GM18951 (cell line): ENCODE measurements around the gene MTLN.
"Not testable (repeated sequence)": the region's sequence is repeated elsewhere in the genome, so short reads cannot be mapped to it uniquely, and the experiment has no call there.

Experiments used
- POLR2A ChIP-seq: IDR thresholded peaks from 4 replicates; pipeline ENCODE4 v1.6.1; 2011; ENCODE audit warnings: mild to moderate bottlenecking; ENCODE audit not compliant: insufficient read length, insufficient read depth; ENCODE audit errors: extremely low read depth
- in situ Hi-C: fragments of 300-500 bp; cut with MboI; formaldehyde crosslinking; loops from one replicate; pipeline ENCODE4 v1.12.0; 2022; ENCODE audit warnings: low sequenced_read_pairs, mixed read lengths, inconsistent platforms; ENCODE audit not compliant: unreplicated experiment

Gene MTLN, protein sequence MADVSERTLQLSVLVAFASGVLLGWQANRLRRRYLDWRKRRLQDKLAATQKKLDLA

DNA sequence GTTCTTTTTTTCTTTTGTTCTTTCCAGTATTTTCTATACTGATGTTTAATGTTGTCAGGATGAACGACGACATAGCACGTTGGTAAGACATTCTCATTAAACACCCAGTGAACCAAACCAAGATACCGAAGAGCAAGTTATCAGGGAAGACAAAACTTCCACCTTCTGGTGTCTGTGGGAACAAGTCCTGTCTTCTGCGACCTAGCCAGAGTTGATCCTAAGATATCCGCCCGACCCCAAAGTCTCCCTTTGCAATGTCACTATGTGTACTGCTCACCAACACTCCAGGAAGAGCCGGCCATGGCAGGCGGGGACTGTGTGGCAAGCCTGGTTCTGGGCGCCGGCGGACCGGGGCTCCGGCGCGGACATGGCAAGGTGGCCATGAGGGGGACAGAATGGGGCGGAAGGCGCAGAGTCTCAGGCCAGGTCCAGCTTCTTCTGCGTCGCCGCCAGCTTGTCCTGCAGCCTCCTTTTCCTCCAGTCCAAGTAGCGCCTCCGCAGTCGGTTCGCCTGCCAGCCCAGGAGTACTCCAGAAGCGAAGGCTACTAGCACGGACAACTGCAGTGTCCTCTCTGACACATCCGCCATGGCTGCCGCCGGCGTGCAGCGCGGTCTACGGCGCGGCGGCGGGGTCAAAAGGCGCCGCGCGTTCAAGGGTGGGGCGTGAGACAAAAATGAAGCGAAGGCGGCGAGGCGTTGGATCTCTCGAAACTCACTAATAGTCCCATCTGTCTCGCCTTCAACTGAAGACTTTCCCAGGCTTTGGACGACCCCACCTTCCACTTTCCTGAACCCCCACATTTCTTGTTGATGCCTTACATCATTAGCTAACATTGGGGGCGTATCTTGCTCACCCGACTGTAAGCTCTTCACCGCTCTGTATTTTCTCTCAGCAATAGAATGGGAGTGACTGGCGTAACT lies at the start of gene MTLN:
MTLN (minus strand) TSS at position 610 of the 921 bp plus-strand sequence; CDS start at position 588, 22 bp downstream.
- peak; percentile 90 for TF ChIP-seq POLR2A
- in situ Hi-C loops: loop anchor here (25.0 kb wide), 1 partner anchor 275 kb away; no protein-coding TSS in a partner anchor

DNA sequence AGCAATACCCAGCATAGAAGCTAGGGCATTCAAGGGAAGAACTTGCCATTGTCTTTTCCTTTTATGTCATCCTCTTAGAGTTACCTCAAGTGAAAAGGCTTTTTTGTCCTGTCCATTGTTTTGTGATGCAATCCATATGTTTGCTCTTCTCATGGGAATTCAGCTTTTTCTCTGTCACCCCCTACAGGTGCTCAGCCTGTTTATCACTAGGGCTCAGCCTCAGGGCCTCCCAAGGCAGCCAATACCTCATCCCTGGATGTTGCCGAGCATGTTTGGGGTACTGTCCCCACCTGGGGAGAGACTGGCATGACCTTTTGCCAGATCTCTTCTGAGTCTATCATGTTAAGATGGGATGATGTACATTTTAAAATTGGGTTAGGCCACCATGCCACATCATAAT lies 49.6 kb upstream of the MTLN start:
- in situ Hi-C loops: not testable (repeated sequence)

DNA sequence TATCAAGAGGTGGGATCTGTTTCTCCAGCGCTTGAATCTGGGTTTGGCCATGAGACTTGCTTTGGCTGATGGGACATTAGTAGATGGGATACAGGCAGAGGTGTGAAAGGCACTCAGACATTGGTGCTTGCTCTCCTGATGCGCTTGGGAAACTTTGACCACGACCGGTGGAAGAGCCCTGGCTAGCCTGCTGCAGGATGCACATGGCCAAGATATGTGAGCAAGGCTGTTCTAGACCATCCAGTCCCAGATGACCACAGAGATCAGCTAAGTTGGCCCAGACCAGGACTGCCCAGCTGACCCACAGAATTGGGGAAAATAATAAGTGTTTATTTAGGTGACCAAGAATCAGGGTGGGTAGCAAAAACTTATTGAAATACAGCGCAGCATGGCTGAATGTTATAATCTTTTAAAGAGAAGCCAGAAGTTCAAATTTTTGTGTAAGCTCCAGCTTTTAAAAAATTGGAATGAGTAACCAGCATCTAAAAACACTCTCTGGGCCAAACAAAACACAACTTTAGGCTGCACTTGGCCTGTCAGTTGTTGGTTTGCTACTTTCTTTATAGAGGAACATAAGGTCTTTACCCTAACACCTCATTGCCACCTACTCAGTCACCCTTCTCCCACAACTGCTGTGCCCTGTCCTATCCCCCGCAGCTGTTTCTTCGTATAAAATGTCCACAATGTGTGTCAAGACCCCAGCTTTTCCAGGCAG lies 35.9 kb upstream of the MTLN start:
- in situ Hi-C loops: not testable (repeated sequence)

DNA sequence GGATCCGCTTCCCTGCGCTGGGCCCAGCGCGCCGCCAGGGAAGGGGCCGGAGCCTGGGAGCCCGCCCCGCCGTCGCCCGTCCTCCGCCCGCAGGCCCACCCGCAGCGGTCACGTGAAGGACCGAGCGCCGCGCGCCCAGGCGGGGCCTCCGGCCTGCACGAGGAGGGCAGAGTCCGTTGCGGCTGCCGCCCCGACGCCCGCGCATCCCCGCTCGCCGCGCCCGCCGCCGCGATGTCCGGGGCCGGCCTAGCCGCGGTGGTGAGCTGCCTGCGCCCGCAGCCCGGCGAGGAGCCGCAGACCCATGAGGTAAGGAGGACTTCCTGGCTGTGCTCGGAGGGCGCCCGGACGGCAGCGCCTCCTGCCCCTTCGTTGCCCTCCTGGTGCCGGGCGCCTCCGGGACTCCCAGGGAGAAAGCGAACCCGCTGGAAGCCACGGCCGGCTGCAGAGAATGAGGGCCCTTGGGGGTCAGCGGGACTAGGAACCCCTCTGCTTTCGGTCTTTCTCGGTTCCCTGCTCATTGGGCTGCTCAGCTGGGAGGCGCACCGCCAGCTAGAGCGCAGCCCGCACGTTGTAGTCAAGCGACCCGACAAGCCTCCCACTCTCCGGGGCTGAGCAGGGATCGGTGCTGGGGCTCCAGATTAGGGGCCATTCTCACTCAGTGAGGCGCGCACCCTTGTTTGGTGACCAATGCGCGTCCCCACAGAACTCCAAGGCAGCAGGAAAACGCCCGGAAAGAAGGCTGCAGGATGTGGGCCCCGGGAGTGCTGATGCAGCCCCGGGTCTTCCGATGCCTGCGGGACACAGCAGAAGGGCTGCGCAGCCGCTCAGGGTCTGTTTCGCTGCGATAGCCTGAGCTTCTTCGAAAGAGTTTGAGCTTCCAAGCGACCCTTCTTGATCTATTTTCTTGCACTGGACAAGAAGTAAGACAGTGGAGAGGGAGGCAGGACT lies 33.4 kb upstream of the MTLN start:
- in situ Hi-C loops: not testable (repeated sequence)

DNA sequence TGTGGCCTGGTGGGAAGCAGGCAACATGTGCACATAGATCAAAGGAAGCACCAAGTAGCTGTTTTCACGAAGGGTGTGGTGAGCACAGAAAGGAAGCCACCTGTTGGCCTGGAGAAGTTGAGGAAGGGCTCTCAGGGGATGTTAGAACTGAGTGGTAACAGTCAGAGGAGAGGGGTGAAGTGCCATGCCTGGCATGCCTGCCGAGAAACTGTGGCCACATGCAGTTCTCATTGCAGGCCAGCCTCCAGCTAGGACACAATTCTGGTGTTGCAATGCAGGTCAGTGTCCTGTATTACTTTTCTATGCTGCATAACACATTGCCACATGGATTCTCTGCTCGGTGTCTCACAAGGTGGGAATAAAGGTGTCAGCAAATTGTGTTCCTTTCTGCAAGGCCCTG lies 30.9 kb upstream of the MTLN start:
- in situ Hi-C loops: not testable (repeated sequence)

DNA sequence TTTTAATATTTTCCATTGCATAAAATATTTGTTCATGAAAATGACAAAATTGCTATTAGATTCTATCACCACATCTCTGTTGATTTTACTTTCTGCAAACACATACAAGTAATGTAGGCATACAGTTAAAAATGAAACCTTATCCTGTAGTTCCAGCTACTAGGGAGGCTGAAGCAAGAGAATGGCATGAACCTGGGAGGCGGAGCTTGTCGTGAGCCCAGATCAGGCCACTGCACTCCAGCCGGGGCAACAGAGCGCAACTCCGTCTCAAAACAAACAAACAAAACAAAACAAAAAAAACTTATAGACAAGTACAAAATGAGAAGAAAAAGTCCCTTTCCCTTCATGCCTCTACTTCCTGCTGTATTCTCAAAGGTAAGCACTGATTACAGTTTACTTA lies 22.2 kb upstream of the MTLN start:
- in situ Hi-C loops: not testable (repeated sequence)

DNA sequence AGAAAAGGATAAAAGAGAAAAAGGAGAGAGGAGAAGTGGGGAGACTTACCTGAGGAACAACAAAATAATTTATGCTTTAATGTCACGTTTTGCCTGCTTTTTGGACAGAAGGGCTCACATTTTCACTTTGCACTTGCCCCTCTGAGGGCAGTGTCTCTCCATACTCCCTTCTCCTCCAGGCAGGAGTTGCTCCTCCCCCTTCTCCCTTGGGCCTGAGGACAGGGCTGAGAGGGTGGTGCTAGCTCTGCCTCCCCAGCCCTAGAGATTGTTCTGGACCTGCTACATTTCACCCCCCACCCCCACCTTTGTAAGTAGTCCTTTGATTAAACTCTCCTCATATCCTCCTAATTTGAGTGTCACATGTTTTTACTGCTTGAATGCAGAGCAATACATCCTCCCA lies 17.5 kb upstream of the MTLN start:
- in situ Hi-C loops: not testable (repeated sequence)

DNA sequence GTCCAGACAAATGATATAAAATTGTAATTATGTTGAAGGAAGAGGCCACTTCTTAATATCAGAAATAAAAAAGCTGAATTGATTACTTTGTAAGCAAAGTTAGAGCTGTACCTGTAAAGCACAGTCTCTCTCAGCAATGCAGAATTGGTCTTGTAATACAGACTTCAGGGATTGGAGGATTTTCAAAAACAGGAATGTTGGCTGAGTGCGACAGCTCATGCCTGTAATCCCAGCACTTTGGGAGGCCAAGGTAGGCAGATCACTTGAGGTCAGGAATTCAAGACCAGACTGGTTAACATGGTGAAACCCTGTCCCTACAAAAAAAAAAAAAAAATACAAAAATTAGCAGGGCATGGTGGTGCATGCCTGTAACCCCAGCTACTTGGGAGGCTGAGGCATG lies 10.3 kb upstream of the MTLN start:
- in situ Hi-C loops: loop anchor here (25.0 kb wide), 1 partner anchor 285 kb away; no protein-coding TSS in a partner anchor

DNA sequence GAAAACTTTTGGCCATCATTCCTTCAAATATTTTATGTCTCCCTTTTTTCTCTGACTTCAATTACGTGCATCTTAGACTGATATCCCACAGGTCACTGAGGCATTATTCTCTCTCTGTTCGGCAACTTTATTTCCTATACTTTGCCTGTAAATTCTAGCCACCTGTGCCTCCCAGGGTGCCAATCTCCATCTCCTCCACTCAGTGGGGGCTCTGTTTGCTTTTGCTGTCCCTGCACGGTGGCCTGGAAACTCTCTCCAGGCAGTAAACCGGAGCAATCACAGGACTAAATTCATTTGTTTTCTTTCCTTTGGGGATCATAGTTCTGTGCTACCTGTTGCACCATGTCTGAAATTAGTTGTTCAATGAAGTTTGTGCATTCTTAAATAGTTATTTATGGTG lies 9.6 kb upstream of the MTLN start:
- TF ChIP-seq POLR2A: no peak
- in situ Hi-C loops: loop anchor here (25.0 kb wide), 1 partner anchor 285 kb away; no protein-coding TSS in a partner anchor

DNA sequence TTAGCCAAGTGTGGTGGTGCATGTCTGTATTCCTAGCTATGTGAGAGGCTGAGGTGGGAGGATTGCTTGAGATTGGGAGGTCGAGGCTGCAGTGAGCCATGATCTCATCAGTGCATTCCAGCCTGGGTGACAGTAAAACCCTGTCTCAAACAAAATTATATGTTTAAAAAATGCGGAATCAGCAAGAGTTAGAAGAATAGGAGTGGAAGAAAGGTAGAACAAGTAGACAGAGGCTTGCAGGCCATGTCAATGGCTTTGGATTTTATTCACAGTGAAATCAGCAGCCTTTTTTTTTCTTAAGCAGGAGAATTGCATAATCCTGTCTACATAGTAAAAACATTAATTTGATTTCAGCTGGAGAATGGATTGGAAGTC lies 7.8 kb upstream of the MTLN start:
- no peak for TF ChIP-seq POLR2A
- in situ Hi-C loops: loop anchor here (25.0 kb wide), 1 partner anchor 283 kb away; no protein-coding TSS in a partner anchor

DNA sequence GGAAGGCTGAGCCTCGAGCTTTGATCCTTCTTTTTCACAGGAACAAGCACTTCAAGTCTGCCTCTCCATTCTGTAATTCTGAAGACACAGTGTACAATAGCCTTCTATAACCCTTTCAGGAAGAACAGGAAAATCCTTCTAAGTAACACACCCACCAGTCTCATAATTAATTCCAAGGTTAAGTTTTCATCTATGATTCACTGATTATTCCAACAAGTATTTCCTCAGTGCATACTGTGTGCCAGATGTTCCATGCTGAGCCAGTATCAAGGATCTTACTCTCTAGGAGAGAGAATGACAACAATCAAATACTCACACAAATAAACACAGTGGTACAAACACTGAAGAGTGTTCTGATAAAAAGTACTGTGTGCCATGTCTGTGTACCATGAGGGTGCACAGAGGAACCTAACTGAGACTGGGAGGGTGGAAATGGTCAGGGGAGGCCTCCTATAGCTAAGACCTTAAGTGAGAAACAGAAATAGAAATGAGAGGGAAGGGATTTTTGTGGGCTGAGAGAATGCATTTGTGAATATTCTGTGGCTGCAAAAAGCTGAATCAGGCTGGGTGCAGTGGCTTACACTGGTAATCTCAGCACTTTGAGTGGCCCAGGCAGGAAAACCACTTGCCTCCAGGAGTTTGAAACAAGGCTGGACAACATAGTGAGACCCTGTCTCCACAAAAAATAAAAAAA lies 7.3 kb upstream of the MTLN start:
- in situ Hi-C loops: loop anchor here (25.0 kb wide), 1 partner anchor 282 kb away; no protein-coding TSS in a partner anchor
- no peak for TF ChIP-seq POLR2A

DNA sequence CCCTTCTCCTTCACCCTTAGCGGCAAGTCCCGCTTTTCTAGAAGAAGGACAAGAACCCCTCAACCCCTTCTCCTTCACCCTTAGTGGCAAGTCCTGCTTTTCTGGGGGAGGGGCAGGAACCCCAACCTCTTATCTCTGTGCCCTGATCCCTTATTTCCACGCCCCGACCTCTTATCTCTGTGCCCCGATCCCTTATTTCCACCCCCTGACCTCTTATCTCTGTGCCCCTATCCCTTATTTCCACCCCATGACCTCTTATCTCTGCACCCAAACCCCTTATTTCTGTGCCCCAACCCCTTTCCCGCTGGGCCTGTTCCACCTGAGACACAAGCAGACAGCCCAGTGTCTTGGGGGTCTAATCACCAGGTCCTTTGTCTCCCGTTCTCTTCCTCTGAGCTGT lies 6.5 kb upstream of the MTLN start:
- in situ Hi-C loops: loop anchor here (25.0 kb wide), 1 partner anchor 282 kb away; no protein-coding TSS in a partner anchor

DNA sequence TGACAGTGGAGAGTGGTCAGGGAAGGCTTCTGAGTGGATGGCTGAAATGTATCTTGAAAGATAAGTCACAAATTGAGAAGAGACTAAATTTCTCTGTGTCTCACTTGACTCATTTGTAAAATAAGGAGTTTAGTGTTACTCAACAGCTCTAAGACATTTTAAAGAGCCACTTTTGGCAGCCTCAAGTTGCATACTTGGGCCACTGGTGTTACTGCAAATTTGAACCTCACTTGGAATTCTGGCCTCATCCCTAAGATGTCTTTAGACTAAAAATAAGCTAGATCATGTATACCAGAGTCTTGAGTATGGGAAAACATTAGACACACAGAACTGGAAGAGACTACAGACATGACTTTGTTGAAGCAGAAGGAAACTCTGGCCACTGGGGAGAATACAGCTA lies 4.5 kb upstream of the MTLN start:
- in situ Hi-C loops: loop anchor here (25.0 kb wide), 1 partner anchor 280 kb away; no protein-coding TSS in a partner anchor
- TF ChIP-seq POLR2A: no peak
